Lung (tissue), 12 donors: Measurements from ENCODE around the gene CFAP99. TPM values are rescaled to one million over a fixed set of nuclear protein-coding genes. Genes with fewer than 3 reads are reported as not detected.

Experiments used
- ATAC-seq: fragments of 200-7000 bp; cut with Tn5 transposase; one replicate; pipeline ENCODE4 v1.9.1; 2020; ENCODE audit warnings: moderate number of reproducible peaks; ENCODE audit not compliant: insufficient read depth, low FRiP score
- DNase-seq, 3 donors: peaks; one replicate each; pipeline ENCODE4 v3.0.0-alpha.2; 2013 to 2017
- H3K27ac ChIP-seq, 2 donors: one replicate each; pipeline ENCODE4 v1.5.1; 2013; ENCODE audit warnings: mild to moderate bottlenecking in 2 of 2, moderate library complexity in 2 of 2, control low read depth in 1 of 2, inconsistent platforms in 1 of 2, low read depth in 1 of 2, low read length in 1 of 2
- H3K27me3 ChIP-seq, 3 donors: one replicate each; pipeline ENCODE4 v1.5.1; 2013; ENCODE audit warnings: low read length in 2 of 3; ENCODE audit not compliant: control insufficient read depth in 3 of 3, insufficient read depth in 3 of 3
- H3K36me3 ChIP-seq, 4 donors: one replicate each; pipeline ENCODE4 v1.5.1; 2013; ENCODE audit warnings: low read length in 4 of 4, mild to moderate bottlenecking in 1 of 4, moderate library complexity in 1 of 4; ENCODE audit not compliant: control insufficient read depth in 4 of 4, insufficient read depth in 4 of 4
- H3K4me1 ChIP-seq, 5 donors: one replicate each; pipeline ENCODE4 v1.5.1; 2013; ENCODE audit warnings: low read length in 5 of 5, mild to moderate bottlenecking in 2 of 5, moderate library complexity in 1 of 5; ENCODE audit not compliant: control insufficient read depth in 5 of 5, insufficient read depth in 5 of 5
- H3K4me3 ChIP-seq: one replicate; pipeline ENCODE4 v1.5.1; 2013; ENCODE audit warnings: mild to moderate bottlenecking, control low read depth, moderate library complexity
- H3K9ac ChIP-seq, 2 donors: one replicate each; pipeline ENCODE4 v1.5.1; 2013; ENCODE audit warnings: low read length in 2 of 2, control low read depth in 1 of 2; ENCODE audit not compliant: insufficient read depth in 1 of 2
- H3K9me3 ChIP-seq, 4 donors: one replicate each; pipeline ENCODE4 v1.5.1; 2013; ENCODE audit warnings: low read length in 3 of 4, mild to moderate bottlenecking in 1 of 4, moderate library complexity in 1 of 4; ENCODE audit not compliant: control insufficient read depth in 4 of 4, insufficient read depth in 3 of 4
- WGBS, 2 donors: extraction: QIAGEN DNeasy Blood & Tissue Kit; methylation state at CpG; one replicate each; pipeline ENCODE4 v1.1.7; 2013; 5-methylcytosine and 5-hydroxymethylcytosine counted together
- polyA plus RNA-seq, 2 donors: library from polyadenylated mRNA; stranded (reverse); fragments of 200-250 nt; gene quantifications; one replicate each; pipeline ENCODE4 v1.2.1, GENCODE V29; 2013
- total RNA-seq, 2 donors: library from RNA; depleted of rRNA in 1 of 2; stranded (reverse); fragments of >200 nt in 1 of 2; gene quantifications; one replicate each; pipeline ENCODE4 v1.2.1, GENCODE V29; 2014 to 2021
- TF ChIP-seq, protein P1 (sequence below): IDR thresholded peaks from 2 replicates; pipeline ENCODE4 v1.5.1; 2012; ENCODE audit warnings: mild to moderate bottlenecking; ENCODE audit errors: control extremely low read depth, extremely low read depth
- donor health status: control.
- donor health status: control.
- donor health status: Bipolar disorder and iron deficiency.
- donor health status: healthy.
- donor health status: DM: yes; HTN: yes; CAD: no.

The CFAP99 gene
- total and polyA plus RNA-seq, 4 donors, result 2.1 to 12.1 (median 2.3) TPM

DNA sequence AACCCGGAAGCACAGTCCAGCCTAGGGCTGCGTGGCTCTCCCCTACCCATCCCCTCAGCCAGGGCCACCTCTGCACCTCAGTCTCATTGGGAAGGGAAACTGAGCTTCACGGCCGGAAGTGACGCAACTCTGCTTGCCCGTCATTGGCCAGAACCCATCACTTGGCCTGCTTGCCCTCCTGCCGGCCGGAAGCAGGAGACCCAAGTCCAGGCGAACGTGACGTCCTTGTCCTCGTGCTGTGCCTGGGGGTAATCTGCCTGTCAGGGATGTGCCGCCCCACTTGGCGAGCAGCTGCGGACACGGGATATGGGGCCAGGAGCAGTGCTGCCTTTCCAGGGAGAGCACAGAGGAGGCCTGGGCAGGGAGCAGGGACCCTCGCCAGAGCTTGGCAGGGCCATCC lies 31.5 kb upstream of the CFAP99 start:
- ATAC-seq, result no peak
- no peak for DNase-seq
- no peaks in the 10 kb centered on the region for H3K36me3 ChIP-seq
- H3K9ac ChIP-seq, result no peak overlapping the region
- TF ChIP-seq, protein P1, sequence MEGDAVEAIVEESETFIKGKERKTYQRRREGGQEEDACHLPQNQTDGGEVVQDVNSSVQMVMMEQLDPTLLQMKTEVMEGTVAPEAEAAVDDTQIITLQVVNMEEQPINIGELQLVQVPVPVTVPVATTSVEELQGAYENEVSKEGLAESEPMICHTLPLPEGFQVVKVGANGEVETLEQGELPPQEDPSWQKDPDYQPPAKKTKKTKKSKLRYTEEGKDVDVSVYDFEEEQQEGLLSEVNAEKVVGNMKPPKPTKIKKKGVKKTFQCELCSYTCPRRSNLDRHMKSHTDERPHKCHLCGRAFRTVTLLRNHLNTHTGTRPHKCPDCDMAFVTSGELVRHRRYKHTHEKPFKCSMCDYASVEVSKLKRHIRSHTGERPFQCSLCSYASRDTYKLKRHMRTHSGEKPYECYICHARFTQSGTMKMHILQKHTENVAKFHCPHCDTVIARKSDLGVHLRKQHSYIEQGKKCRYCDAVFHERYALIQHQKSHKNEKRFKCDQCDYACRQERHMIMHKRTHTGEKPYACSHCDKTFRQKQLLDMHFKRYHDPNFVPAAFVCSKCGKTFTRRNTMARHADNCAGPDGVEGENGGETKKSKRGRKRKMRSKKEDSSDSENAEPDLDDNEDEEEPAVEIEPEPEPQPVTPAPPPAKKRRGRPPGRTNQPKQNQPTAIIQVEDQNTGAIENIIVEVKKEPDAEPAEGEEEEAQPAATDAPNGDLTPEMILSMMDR, result no peak
- H3K27ac ChIP-seq, result no peak overlapping the region
- peaks cover 0 to 19% (median 0%) of the 10 kb centered on the region in 5 donors for H3K4me1 ChIP-seq
- no peaks in the 10 kb centered on the region for H3K9me3 ChIP-seq
- H3K27me3 ChIP-seq, result peaks cover 0 to 16% (median 5%) of the 10 kb centered on the region in 3 donors
- 92 to 95% methylated on average over 17 of the region's 17 CpGs for WGBS, 2 donors
- H3K4me3 ChIP-seq, result no peak overlapping the region

DNA sequence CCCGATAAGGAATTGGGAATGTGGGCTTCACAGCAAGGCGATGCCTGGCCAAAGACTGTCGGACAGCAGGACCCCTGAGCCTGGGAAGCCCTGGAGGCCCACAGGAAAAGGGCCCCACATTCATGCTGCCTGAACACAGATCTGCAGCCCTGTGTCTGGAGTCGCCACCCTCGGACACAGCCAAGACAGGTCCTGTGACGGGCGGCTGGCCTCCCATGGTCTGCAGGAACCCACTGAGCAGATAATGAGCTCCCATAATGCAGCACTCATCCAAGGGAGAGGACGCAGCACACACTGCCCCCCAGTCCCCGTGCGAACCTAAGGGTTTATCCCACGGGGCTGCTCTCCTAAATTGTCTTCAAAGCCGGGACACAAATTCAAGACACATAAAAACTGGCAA lies 30.9 kb upstream of the CFAP99 start:
- Histone ChIP-seq H3K4me3 (no peak overlapping the region), H3K4me1 (peaks cover 0 to 19% (median 0%) of the 10 kb centered on the region in 5 donors), H3K36me3 (no peaks in the 10 kb centered on the region), H3K9me3 (no peaks in the 10 kb centered on the region), H3K9ac (no peak overlapping the region), H3K27ac (no peak overlapping the region), H3K27me3 (peaks cover 0 to 22% (median 11%) of the 10 kb centered on the region in 3 donors)
- ATAC-seq, result no peak
- WGBS, 2 donors, result 93 to 95% methylated on average over 12 of the region's 12 CpGs
- TF ChIP-seq, protein P1, result no peak
- no peak for DNase-seq

DNA sequence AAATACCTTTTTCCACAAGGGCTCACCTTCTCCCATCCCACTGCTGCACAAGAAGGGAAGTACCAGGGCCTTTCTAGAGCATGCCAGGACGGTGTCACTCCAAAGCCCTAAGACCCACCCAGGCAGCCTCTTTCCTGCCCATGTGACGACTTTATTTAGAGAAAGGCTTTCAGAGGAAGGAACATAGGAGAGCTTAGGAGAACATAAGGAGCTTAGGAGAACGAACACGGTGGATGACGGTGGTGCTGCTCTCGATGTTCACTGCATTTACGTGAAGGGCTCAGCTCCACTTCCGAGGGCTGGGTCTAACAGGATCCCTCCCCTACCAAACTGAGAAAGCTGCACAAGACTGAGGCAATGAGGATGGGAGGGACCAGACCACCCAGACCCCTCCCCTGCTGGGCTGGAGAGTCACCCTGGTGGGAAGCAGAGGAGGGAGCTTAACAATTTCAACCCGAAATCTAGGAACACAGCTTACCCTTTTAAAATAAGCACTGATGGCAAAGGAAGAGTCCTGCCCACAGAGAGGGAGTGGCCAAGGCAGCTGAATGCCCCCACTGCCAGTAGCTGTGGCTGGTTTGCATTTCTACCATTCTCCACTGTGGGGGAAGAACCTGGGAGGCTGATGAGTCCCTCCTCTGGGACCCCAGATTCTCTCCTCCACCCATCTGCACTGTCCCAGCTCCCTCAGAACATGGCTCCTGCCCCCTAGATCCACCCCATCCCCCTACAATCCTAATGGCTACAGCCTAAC lies 30.1 kb upstream of the CFAP99 start:
- 46 to 57% methylated on average over 9 of the region's 9 CpGs for WGBS, 2 donors
- H3K9me3 ChIP-seq, result no peaks in the 10 kb centered on the region
- no peak for ATAC-seq

More for the DNA sequence above, 30.1 kb upstream of the CFAP99 start:
- DNase-seq, result peak in 2 of 3 donors; percentile 32 to 58
- peaks cover 0 to 22% (median 18%) of the 10 kb centered on the region in 3 donors for H3K27me3 ChIP-seq
- no peak overlapping the region for H3K4me3 ChIP-seq
- TF ChIP-seq, protein P1, result no peak
- no peak overlapping the region for H3K9ac ChIP-seq
- no peak overlapping the region for H3K27ac ChIP-seq
- no peaks in the 10 kb centered on the region for H3K36me3 ChIP-seq
- peaks cover 0 to 23% (median 0%) of the 10 kb centered on the region in 5 donors for H3K4me1 ChIP-seq
